Colon (tissue), 2 donors: ENCODE results near the gene CNTFR.
"Not testable (repeated sequence)": the region's sequence is repeated elsewhere in the genome, so short reads cannot be mapped to it uniquely, and the experiment has no call there.

Experiments used
- FAIRE-seq: peaks from 2 replicates; lab custom pipeline; 2012; peaks lifted over from hg19 to GRCh38; lab: Jason Lieb, UNC
- donor health status: control.
- donor health status: control.

The CNTFR gene

DNA sequence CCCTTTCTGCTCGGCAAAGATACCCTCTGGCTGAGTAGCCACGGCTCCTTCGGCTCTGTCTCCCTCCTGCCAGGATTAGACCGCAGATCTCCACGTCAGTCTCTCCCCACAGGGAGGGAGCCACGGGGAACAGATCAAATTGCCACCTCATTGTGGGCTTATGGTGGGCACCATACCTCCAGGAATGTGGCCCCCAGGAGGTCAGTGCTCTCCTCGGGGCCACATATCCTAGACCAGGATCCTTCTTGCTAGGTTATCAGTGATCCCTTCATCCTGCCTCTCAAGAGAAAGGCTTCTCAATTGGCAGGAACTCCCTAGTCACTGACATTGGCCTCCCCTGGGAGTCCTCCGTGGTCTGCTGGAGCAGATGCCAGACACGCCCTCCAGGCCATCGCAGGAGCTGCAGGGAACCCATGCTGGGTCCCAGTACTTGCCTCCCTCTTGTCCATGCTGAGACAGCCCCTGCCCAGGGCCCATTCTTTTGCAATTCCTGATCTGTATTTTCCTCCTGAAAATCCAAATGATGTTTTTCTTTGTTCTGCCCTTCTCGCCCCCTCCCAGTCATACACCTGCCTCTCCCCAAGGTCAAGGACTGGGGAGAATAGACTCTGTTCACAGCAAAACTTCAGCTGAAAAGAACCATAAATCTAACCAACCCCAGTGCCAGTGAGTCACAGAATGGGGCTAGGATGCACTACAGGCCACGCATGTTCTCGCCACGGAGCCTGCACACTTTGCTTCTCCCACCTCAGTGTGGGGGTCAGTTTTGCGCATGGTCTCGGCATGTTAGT lies 35.1 kb downstream of the CNTFR start:
- FAIRE-seq: no peak

- no peak for FAIRE-seq
Observed at GRCh38 chr9:34553511-34554021, 36.0 kb downstream of the CNTFR start.

- no peak for FAIRE-seq
Observed at GRCh38 chr9:34552986-34553385, 36.5 kb downstream of the CNTFR start.

DNA sequence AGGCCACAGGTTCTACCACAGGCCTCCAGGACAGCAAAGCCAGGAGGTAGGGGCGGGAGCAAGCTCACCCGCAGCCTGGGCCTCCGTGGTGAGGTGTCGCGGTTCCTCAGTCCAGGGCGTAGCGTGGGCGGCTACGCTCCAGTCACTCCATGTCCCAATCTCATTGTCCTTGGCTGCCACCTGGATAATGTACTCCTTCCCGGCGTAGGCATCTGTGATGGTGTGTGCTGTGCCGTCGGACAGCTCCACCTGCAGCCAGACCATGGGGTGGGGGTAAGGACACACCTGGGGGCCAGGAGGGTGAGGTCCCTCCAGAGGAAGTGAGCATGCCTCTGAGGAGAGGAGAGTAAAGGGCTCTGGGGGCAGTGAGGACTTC lies 36.9 kb downstream of the CNTFR start:
- FAIRE-seq: no peak

GRCh38 chr9:34551751-34552605 lies 37.5 kb downstream of the CNTFR start:
- FAIRE-seq: no peak

DNA sequence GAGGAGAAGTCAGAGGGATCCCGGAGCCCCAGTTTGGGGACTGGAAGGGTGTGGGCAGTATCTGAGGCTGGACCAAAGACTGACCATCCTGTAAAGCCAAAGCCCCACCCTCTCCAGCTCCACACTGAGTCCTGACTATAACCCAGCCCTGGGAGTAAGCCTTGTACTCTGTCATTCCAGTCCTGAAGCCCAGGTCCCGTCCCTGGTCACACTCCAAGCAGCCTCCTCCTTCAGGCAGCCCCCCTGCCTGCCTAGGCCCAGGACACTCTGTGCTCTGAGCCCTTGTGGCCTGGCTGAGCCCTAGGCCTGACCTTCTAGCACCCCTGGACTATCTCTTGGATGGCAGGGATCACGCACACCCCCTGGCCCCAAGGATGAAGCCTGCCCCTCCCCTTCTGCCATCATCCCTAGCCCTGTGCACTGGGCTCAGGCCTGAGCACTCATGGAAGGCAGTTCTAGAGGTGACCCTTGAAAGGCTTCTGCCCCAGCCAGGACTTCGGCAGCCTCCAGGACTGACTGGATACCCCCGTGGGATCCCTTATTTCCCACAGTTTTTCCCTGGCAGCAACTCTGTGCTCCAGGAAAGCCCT lies 38.7 kb downstream of the CNTFR start:
- no peak for FAIRE-seq

DNA sequence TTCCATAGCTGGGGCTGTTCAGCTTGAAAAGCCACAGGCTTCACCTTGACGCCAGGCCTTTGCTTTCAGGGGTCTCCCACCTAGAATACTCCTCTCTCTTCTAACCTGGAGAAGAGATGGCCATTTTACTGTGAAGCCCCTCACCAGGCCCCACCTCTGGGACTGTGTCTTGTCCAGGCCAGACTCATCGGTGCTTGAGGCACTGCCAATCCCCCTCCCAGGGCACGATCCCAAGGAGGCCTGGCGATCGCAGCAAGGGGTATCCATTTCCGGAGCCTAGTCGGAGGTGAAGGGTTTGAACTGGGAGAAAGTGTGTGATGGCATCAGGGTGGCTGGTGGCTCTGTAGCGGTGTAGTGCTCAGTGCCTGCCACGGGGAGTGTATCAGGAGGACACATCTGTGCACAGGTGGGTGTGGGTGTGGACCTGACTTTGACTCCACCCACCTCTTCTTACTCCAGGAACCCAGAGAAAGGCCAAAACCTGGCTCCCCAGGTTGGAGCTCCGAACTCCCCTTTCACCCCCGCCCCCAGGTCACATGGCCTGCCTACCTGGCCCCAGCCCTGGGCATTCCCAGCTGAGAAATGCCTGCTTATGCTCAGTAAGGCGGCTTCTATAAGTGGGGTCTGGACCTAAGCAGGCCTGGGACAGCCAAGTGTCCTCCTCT lies 39.4 kb downstream of the CNTFR start:
- no peak for FAIRE-seq

DNA sequence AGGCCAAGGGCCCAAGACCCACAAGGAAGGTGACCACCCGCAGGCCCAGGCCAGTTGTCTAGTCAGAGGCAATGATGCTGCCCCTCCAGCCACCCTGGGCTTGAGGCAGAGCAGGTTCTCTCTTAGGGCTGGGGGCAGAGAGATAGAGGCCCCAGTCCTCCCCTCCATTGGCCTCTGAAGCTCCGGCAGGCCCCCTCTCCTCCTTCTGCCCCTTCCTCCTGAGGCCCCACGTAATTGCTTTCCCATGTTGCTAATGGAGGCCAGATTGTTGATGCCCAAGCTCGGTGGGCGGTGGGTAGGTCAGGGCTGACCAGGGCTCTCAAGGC lies 40.2 kb downstream of the CNTFR start:
- no peak for FAIRE-seq

DNA sequence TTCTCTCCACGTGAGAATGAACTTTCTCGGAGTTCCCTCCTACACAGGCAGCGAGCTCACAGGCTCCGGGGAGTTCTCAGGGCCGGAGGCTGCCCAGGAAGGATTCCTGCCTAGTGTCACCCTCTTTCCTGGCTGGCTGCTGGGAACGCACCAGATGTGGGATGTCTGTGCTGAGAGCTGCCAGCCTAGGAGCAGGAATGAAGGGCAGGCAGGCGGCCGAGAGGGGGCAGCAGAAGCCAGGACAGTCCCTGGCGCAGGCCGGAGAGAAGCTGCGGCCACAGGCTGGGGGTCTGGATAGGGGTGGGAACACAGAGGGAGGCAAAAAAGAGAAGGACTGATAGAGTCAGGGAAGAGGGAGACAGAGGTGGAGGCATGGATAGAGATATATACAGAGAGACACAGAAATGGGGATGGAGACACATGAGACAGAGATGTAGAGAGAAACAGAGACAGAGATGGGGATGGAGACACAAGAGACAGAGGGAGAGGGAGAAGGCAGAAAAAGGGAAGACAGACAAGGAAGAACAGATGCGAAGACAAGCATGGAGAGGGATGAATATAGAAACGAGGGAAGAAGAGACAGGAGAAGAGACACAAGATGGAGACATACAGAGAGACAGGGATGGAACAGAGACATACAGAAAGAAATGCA lies 41.4 kb downstream of the CNTFR start:
- FAIRE-seq: no peak

- FAIRE-seq: no peak
Observed at GRCh38 chr9:34546834-34547827, 42.4 kb downstream of the CNTFR start.

GRCh38 chr9:34546102-34546833 lies 43.3 kb downstream of the CNTFR start:
- FAIRE-seq: no peak

- no peak for FAIRE-seq
Observed at GRCh38 chr9:34545497-34545896, 44.0 kb downstream of the CNTFR start.

GRCh38 chr9:34544035-34544434 lies 45.5 kb downstream of the CNTFR start:
- no peak for FAIRE-seq

DNA sequence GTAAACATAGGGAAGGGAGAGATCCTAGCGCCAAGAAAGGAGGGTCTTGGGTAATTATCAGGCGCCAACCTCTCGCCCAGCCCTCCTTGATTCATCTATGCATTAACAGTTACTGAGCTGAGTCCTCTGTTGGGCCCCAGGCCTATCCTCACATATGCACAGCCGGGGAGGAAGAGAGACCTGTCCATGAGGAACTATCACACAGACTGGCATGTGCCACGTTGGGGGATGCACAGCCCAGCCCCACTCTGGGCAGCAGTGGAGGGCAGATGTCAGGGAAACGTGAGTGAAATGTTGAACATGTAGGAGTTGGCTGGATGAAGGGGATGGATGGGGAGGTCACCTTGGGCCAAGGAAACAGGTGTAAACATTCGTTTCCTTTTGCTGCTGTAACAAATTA lies 48.0 kb downstream of the CNTFR start:
- FAIRE-seq: no peak

- no peak for FAIRE-seq
Observed at GRCh38 chr9:34540827-34541226, 48.7 kb downstream of the CNTFR start.

- FAIRE-seq: no peak
Observed at GRCh38 chr9:34536685-34537084, 52.8 kb downstream of the CNTFR start.

DNA sequence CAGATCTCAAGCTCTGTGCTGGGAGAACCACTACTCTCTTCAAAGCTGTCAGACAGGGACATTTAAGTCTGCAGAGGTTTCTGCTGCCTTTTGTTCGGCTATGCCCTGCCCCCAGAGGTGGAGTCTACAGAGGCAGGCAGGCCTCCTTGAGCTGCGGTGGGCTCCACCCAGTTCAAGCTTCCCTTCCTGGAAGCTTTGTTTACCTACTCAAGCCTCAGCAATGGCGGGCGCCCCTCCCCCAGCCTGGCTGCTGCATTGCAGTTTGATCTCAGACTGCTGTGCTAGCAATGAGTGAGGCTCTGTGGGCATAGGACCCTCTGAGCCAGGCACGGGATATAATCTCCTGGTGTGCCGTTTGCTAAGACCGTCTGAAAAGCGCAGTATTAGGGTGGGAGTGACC lies 57.5 kb downstream of the CNTFR start:
- not testable (repeated sequence) for FAIRE-seq

GRCh38 chr9:34526026-34526425 lies 63.5 kb downstream of the CNTFR start:
- FAIRE-seq: no peak

- FAIRE-seq: no peak
Observed at GRCh38 chr9:34524349-34524748, 65.2 kb downstream of the CNTFR start.
